ENCODE data around the gene SCNN1B.
"Not testable (repeated sequence)": the region's sequence is repeated elsewhere in the genome, so short reads cannot be mapped to it uniquely, and the experiment has no call there.

DNA sequence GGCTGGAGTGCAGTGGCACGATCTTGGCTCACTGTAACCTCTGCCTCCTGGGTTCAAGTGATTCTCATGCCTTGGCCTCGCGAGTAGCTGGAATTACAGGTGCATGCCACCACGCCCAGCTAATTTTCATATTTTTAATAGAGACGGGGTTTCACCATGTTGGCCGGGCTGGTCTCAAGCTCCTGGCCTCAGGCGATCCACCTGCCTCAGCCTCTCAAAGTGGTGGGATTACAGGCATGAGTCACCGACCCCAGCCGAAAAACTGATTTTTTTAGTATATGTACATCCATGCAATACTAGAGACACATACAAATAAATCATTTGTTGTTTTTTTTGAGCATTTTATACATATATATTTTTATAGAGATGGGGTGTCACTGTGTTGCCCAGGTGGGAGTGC lies 79.6 kb downstream of the SCNN1B start:
- TF ChIP-seq, protein P1, sequence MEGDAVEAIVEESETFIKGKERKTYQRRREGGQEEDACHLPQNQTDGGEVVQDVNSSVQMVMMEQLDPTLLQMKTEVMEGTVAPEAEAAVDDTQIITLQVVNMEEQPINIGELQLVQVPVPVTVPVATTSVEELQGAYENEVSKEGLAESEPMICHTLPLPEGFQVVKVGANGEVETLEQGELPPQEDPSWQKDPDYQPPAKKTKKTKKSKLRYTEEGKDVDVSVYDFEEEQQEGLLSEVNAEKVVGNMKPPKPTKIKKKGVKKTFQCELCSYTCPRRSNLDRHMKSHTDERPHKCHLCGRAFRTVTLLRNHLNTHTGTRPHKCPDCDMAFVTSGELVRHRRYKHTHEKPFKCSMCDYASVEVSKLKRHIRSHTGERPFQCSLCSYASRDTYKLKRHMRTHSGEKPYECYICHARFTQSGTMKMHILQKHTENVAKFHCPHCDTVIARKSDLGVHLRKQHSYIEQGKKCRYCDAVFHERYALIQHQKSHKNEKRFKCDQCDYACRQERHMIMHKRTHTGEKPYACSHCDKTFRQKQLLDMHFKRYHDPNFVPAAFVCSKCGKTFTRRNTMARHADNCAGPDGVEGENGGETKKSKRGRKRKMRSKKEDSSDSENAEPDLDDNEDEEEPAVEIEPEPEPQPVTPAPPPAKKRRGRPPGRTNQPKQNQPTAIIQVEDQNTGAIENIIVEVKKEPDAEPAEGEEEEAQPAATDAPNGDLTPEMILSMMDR (IDR thresholded peaks at IDR 0.05), result not testable (repeated sequence)
- not testable (repeated sequence) for TF ChIP-seq EP300, POLR2A (IDR thresholded peaks at IDR 0.05)
